Measurements from ENCODE around the gene P2RY2.

- TF ChIP-seq CTCF (IDR thresholded peaks at IDR 0.05 in 2 of 3, conservative IDR thresholded peaks at IDR 0.05 in 1 of 3; ENCODE audit: control insufficient read depth in 2 of 3, extremely low read depth in 1 of 3, insufficient read depth in 1 of 3, low read depth in 3 of 3, low read length in 3 of 3) (no peak), BHLHE40 (IDR thresholded peaks at IDR 0.05; ENCODE audit: borderline replicate concordance in 1 of 2, low read depth in 2 of 2, low read length in 1 of 2) (no peak), SPI1 (IDR thresholded peaks at IDR 0.05; ENCODE audit: borderline replicate concordance, insufficient read depth, low read depth, low read length) (no peak), IKZF1 (conservative IDR thresholded peaks at IDR 0.05) (no peak), CEBPB (IDR thresholded peaks at IDR 0.05; ENCODE audit: borderline replicate concordance in 1 of 2, low read depth in 2 of 2, low read length in 2 of 2) (no peak), RAD21 (IDR thresholded peaks at IDR 0.05; ENCODE audit: insufficient read depth, low read depth, low read length) (no peak), MXI1 (IDR thresholded peaks at IDR 0.05; ENCODE audit: low read depth, low read length) (no peak), SRF (IDR thresholded peaks at IDR 0.05; ENCODE audit: low read depth in 2 of 2, low read length in 2 of 2) (no peak), RCOR1 (conservative IDR thresholded peaks at IDR 0.05; ENCODE audit: low read depth, low read length) (no peak)
Observed at GRCh38 chr11:73178681-73179080, 39.4 kb upstream of the P2RY2 start.

All from GM12878 (cell line).